ENCODE results near the gene PHTF2. TPM values are rescaled to one million over a fixed set of nuclear protein-coding genes. Genes with fewer than 3 reads are reported as not detected.

PHTF2 gene
- total and polyA plus RNA-seq, 10 of the 15 experiments (the other 5 are each of a cell fraction or from before 2014, with no cell fraction given) = 12.9 to 41.8 (median 27.0) TPM

DNA sequence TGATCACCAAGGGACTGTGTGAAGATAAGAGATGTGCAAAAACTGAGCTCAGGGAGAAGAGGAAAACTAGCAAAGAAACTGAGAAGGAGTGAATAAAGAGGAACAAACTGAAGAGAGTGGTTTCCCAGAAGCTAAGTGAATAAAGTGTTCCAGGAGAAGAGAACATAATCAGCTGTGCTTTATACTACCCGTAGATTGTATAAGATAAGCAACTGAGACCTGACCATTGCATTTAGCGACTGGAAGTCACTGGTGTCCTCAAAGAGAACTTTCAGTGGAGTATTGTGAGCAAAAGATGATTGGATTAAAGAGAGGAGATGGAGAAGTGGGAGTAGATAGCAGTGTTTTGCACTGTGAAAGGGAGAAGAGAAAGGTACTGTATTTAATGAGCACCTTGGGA, 14.6 kb downstream of the PHTF2 start:
- no peak overlapping the region for H3K4me2 ChIP-seq (ENCODE audit: control insufficient read depth, insufficient read depth)
- no peak for ATAC-seq
- no peak for TF ChIP-seq SPI1 (IDR thresholded peaks at IDR 0.05; ENCODE audit: borderline replicate concordance, insufficient read depth, low read depth, low read length)
- TF ChIP-seq HDGF (IDR thresholded peaks at IDR 0.05) = no peak
- TF ChIP-seq, protein P1, sequence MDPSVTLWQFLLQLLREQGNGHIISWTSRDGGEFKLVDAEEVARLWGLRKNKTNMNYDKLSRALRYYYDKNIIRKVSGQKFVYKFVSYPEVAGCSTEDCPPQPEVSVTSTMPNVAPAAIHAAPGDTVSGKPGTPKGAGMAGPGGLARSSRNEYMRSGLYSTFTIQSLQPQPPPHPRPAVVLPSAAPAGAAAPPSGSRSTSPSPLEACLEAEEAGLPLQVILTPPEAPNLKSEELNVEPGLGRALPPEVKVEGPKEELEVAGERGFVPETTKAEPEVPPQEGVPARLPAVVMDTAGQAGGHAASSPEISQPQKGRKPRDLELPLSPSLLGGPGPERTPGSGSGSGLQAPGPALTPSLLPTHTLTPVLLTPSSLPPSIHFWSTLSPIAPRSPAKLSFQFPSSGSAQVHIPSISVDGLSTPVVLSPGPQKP (IDR thresholded peaks at IDR 0.05; ENCODE audit: low read depth, low read length) = no peak
- no peak for TF ChIP-seq BRCA1 (IDR thresholded peaks at IDR 0.05; ENCODE audit: low read depth, low read length)
- TF ChIP-seq, protein P2, sequence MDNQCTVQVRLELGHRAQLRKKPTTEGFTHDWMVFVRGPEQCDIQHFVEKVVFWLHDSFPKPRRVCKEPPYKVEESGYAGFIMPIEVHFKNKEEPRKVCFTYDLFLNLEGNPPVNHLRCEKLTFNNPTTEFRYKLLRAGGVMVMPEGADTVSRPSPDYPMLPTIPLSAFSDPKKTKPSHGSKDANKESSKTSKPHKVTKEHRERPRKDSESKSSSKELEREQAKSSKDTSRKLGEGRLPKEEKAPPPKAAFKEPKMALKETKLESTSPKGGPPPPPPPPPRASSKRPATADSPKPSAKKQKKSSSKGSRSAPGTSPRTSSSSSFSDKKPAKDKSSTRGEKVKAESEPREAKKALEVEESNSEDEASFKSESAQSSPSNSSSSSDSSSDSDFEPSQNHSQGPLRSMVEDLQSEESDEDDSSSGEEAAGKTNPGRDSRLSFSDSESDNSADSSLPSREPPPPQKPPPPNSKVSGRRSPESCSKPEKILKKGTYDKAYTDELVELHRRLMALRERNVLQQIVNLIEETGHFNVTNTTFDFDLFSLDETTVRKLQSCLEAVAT (IDR thresholded peaks at IDR 0.05) = no peak
- TF ChIP-seq, protein P3, sequence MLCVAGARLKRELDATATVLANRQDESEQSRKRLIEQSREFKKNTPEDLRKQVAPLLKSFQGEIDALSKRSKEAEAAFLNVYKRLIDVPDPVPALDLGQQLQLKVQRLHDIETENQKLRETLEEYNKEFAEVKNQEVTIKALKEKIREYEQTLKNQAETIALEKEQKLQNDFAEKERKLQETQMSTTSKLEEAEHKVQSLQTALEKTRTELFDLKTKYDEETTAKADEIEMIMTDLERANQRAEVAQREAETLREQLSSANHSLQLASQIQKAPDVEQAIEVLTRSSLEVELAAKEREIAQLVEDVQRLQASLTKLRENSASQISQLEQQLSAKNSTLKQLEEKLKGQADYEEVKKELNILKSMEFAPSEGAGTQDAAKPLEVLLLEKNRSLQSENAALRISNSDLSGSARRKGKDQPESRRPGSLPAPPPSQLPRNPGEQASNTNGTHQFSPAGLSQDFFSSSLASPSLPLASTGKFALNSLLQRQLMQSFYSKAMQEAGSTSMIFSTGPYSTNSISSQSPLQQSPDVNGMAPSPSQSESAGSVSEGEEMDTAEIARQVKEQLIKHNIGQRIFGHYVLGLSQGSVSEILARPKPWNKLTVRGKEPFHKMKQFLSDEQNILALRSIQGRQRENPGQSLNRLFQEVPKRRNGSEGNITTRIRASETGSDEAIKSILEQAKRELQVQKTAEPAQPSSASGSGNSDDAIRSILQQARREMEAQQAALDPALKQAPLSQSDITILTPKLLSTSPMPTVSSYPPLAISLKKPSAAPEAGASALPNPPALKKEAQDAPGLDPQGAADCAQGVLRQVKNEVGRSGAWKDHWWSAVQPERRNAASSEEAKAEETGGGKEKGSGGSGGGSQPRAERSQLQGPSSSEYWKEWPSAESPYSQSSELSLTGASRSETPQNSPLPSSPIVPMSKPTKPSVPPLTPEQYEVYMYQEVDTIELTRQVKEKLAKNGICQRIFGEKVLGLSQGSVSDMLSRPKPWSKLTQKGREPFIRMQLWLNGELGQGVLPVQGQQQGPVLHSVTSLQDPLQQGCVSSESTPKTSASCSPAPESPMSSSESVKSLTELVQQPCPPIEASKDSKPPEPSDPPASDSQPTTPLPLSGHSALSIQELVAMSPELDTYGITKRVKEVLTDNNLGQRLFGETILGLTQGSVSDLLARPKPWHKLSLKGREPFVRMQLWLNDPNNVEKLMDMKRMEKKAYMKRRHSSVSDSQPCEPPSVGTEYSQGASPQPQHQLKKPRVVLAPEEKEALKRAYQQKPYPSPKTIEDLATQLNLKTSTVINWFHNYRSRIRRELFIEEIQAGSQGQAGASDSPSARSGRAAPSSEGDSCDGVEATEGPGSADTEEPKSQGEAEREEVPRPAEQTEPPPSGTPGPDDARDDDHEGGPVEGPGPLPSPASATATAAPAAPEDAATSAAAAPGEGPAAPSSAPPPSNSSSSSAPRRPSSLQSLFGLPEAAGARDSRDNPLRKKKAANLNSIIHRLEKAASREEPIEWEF (IDR thresholded peaks at IDR 0.05; ENCODE audit: insufficient replicate concordance, low read depth, low read length) = no peak
- no peak for TF ChIP-seq RELA (IDR thresholded peaks at IDR 0.05; ENCODE audit: borderline replicate concordance, partially characterized antibody)
- no peak for FAIRE-seq
- peaks cover 27% of the 10 kb centered on the region for H3K9me3 ChIP-seq (replicated peaks; ENCODE audit: control insufficient read depth, insufficient read depth, low read length)
- no peak overlapping the region for H3K4me3 ChIP-seq
- RAD21 ChIA-PET (ENCODE audit: unreplicated experiment) = no interaction called here
- in situ Hi-C loops (cut with MboI) = no loop called here
- no peaks in the 10 kb centered on the region for H3K4me1 ChIP-seq (ENCODE audit: control insufficient read depth, insufficient read depth, low read length)
- no peak overlapping the region for H3K9ac ChIP-seq (ENCODE audit: control insufficient read depth, insufficient read depth, low read length)
- CTCF ChIA-PET = interaction anchor here (1.1 to 1.4 kb wide), 2 partner anchors 8 to 10 kb away, joined by 4 to 6 read pairs; no protein-coding TSS in a partner anchor
- SMC1A ChIA-PET (ENCODE audit: uncharacterized antibody, unreplicated experiment) = interaction anchor here (0.7 to 3.6 kb wide), 7 partner anchors 11 to 99 kb away, joined by 3 to 16 read pairs (median 4); no protein-coding TSS in a partner anchor
- POLR2A ChIA-PET = interaction anchor here (1.1 kb wide), 1 partner anchor 12 kb away, joined by 4 read pairs; no protein-coding TSS in a partner anchor
- no peak overlapping the region for H2AFZ ChIP-seq (ENCODE audit: control insufficient read depth, low read depth, low read length)
- H3K36me3 ChIP-seq (ENCODE audit: control insufficient read depth in 2 of 2, insufficient read depth in 2 of 2, low read length in 1 of 2) = peaks cover 0 to 8% of the 10 kb centered on the region in 2 experiments; a peak in 1 of 4 replicates
- H3K79me2 ChIP-seq (ENCODE audit: control insufficient read depth, insufficient read depth, low read length) = peaks cover 45% of the 10 kb centered on the region
- BruUV-seq (replicated peaks) = no TSS peak
- H3K27me3 ChIP-seq (replicated peaks in 1 of 2; ENCODE audit: control insufficient read depth in 2 of 2, insufficient read depth in 2 of 2, low read length in 1 of 2) = no peaks in the 10 kb centered on the region
- H4K20me1 ChIP-seq (ENCODE audit: control insufficient read depth, insufficient read depth) = no peaks in the 10 kb centered on the region
- no peak for DNase-seq (ENCODE audit: low read depth, low spot score)
- intact Hi-C loops (cut with micrococcal nuclease; ENCODE audit: unreplicated experiment) = no loop called here
- WGBS (ENCODE audit: insufficient coverage, insufficient replicate concordance, low lambda C conversion rate, missing lambda C conversion rate) = 26% methylated on average over 2 of the region's 2 CpGs
- no peak overlapping the region for H3K27ac ChIP-seq (ENCODE audit: control insufficient read depth, insufficient read depth)
